Diencephalon (tissue), 1 donor: ENCODE measurements around the gene POLE3. TPM values are rescaled to one million over a fixed set of nuclear protein-coding genes. Genes with fewer than 3 reads are reported as not detected.

Experiments
- total RNA-seq: library from RNA; depleted of rRNA; stranded (reverse); fragments of >200 nt; gene quantifications from one replicate; pipeline ENCODE4 v1.2.3, GENCODE V29; 2014

Gene POLE3, protein sequence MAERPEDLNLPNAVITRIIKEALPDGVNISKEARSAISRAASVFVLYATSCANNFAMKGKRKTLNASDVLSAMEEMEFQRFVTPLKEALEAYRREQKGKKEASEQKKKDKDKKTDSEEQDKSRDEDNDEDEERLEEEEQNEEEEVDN
- total RNA-seq: 34.4 TPM

GRCh38 chr9:113410207-113410864 lies at the start of gene POLE3, which contains the start of gene C9orf43:
Gene POLE3, minus strand, starts transcription at chr9:113410675. Its CDS starts 382 bp downstream, at chr9:113410293.
Gene C9orf43, plus strand, starts transcription at chr9:113410747. Its CDS starts 2,747 bp downstream, at chr9:113413494.

GRCh38 chr9:113401027-113401792 lies 9.3 kb downstream of the POLE3 start, which contains the start of gene ALAD:
Gene ALAD, minus strand, starts transcription at chr9:113401284. Its CDS starts 7,725 bp downstream, at chr9:113393559.

GRCh38 chr9:113376634-113377567 lies 33.6 kb downstream of the POLE3 start, which contains the start of gene HDHD3:
Gene HDHD3, minus strand, starts transcription at chr9:113376986. Its CDS starts 2,632 bp downstream, at chr9:113374354.

Other genes starting within 250 kb of the POLE3 start
- gene FKBP15, start 189.4 kb downstream of the POLE3 start, total RNA-seq: 14.8 TPM
- gene SLC31A1, start 189.1 kb downstream of the POLE3 start, total RNA-seq: 14.5 TPM
- gene CDC26, start 135.1 kb downstream of the POLE3 start, total RNA-seq: 23.1 TPM
- 23.3 TPM for gene PRPF4, start 135.0 kb downstream of the POLE3 start, total RNA-seq
- not detected for gene RNF183, start 107.3 kb downstream of the POLE3 start, total RNA-seq
- gene WDR31, start 70.4 kb downstream of the POLE3 start, total RNA-seq: 5.3 TPM
- 0.69 TPM for gene BSPRY, start 61.1 kb downstream of the POLE3 start, total RNA-seq
- gene HDHD3, start 33.7 kb downstream of the POLE3 start, total RNA-seq: 10.8 TPM
- gene ALAD, start 9.4 kb downstream of the POLE3 start, total RNA-seq: 16.4 TPM
- gene C9orf43, start 72 bp upstream of the POLE3 start, total RNA-seq: 0.69 TPM
- 28.6 TPM for gene RGS3, start 53.1 kb upstream of the POLE3 start, total RNA-seq